Measurements from ENCODE around the gene NT5C. TPM values are rescaled to one million over a fixed set of nuclear protein-coding genes. Genes with fewer than 3 reads are reported as not detected.
A peak's percentile ranks its signal among the peaks of the same experiment; 100 is the strongest.

The NT5C gene
- total RNA-seq, 4 donors from 2014 or later = 58.6 to 86.7 (median 69.6) TPM

GRCh38 chr17:75113798-75114551 lies 17.6 kb downstream of the NT5C start:
- Histone ChIP-seq H3K4me3 (peak overlapping the region; percentile 47), H3K9me3 (no peaks in the 10 kb centered on the region), H3K4me1 (peaks cover 40% of the 10 kb centered on the region), H3K36me3 (no peaks in the 10 kb centered on the region), H3K27ac (peak overlapping the region; percentile 84), H3K27me3 (no peaks in the 10 kb centered on the region)
- 5% methylated on average over 9 of the region's 22 CpGs for WGBS
- peak; percentile 96 for DNase-seq (ENCODE audit: low spot score in 2 of 2)
- TF ChIP-seq POLR2A (IDR thresholded peaks at IDR 0.05) (no peak), EP300 (IDR thresholded peaks at IDR 0.05) (no peak), POLR2AphosphoS5 (IDR thresholded peaks at IDR 0.05) (peak in 1 of 3 donors; percentile 22), CTCF (IDR thresholded peaks at IDR 0.05) (peak; percentile 92 to 97)

- TF ChIP-seq POLR2A (IDR thresholded peaks at IDR 0.05) (no peak), POLR2AphosphoS5 (IDR thresholded peaks at IDR 0.05) (no peak), CTCF (IDR thresholded peaks at IDR 0.05) (no peak), EP300 (IDR thresholded peaks at IDR 0.05) (no peak)
- Histone ChIP-seq H3K27me3 (no peaks in the 10 kb centered on the region), H3K9me3 (no peaks in the 10 kb centered on the region), H3K27ac (no peak overlapping the region), H3K36me3 (no peaks in the 10 kb centered on the region), H3K4me3 (no peak overlapping the region), H3K4me1 (peaks cover 43% of the 10 kb centered on the region)
- WGBS = 82% methylated on average over 7 of the region's 7 CpGs
- DNase-seq (ENCODE audit: low spot score in 2 of 2) = no peak
Measured at GRCh38 chr17:75111777-75112335, 19.7 kb downstream of the NT5C start.

GRCh38 chr17:75110234-75110937 lies 21.2 kb downstream of the NT5C start:
- Histone ChIP-seq H3K36me3 (no peaks in the 10 kb centered on the region), H3K27ac (peak overlapping the region; percentile 71), H3K4me3 (peak overlapping the region; percentile 87), H3K9me3 (no peaks in the 10 kb centered on the region), H3K4me1 (peaks cover 34% of the 10 kb centered on the region), H3K27me3 (no peaks in the 10 kb centered on the region)
- 20% methylated on average over 30 of the region's 40 CpGs for WGBS
- no peak for DNase-seq (ENCODE audit: low spot score in 2 of 2)
- no peak for TF ChIP-seq POLR2AphosphoS5 (IDR thresholded peaks at IDR 0.05)
- no peak for TF ChIP-seq POLR2A (IDR thresholded peaks at IDR 0.05)
- TF ChIP-seq CTCF (IDR thresholded peaks at IDR 0.05) = no peak
- TF ChIP-seq EP300 (IDR thresholded peaks at IDR 0.05) = no peak

- H3K9me3 ChIP-seq = no peaks in the 10 kb centered on the region
- H3K27ac ChIP-seq = peak within 1 kb of the TSS; percentile 71
- H3K36me3 ChIP-seq = peaks cover 4% of the 10 kb centered on the region
- H3K4me3 ChIP-seq = peak within 1 kb of the TSS; percentile 87
- DNase-seq (ENCODE audit: low spot score in 2 of 2) = peak; percentile 92
- no peaks in the 10 kb centered on the region for H3K27me3 ChIP-seq
- WGBS = 0% methylated on average over 47 of the region's 68 CpGs
- TF ChIP-seq POLR2A (IDR thresholded peaks at IDR 0.05) (no peak), POLR2AphosphoS5 (IDR thresholded peaks at IDR 0.05) (no peak), EP300 (IDR thresholded peaks at IDR 0.05) (no peak), CTCF (IDR thresholded peaks at IDR 0.05) (no peak)
- H3K4me1 ChIP-seq = peaks cover 26% of the 10 kb centered on the region
Measured at GRCh38 chr17:75109407-75110233, 21.9 kb downstream of the NT5C start, which contains the start of gene ARMC7. TSS of gene ARMC7 (plus strand) at chr17:75109969. CDS start at chr17:75110289, 320 bp downstream.
